NCI-H2081 (cell line): ENCODE data around the gene RASGRP4.
"Not testable (repeated sequence)": the region's sequence is repeated elsewhere in the genome, so short reads cannot be mapped to it uniquely, and the experiment has no call there.

ENCODE experiments used
- DNase-seq, 2 experiments: peaks; one replicate each; lab custom pipeline; 2025; lab: John Stamatoyannopoulos, UW

RASGRP4 gene

GRCh38 chr19:38417146-38417543, 8.9 kb downstream of the RASGRP4 start:
- DNase-seq: no peak

GRCh38 chr19:38413416-38413815, 12.6 kb downstream of the RASGRP4 start:
- no peak for DNase-seq

- DNase-seq: no peak
Measured at GRCh38 chr19:38412961-38413360, 13.1 kb downstream of the RASGRP4 start.

- DNase-seq: no peak
Measured at GRCh38 chr19:38412491-38412890, 13.5 kb downstream of the RASGRP4 start.

GRCh38 chr19:38411898-38412297, 14.1 kb downstream of the RASGRP4 start:
- not testable (repeated sequence) for DNase-seq

- no peak for DNase-seq
Measured at GRCh38 chr19:38411041-38411712, 14.8 kb downstream of the RASGRP4 start.

- not testable (repeated sequence) for DNase-seq
Measured at GRCh38 chr19:38410407-38410806, 15.6 kb downstream of the RASGRP4 start.

- no peak for DNase-seq
Measured at GRCh38 chr19:38409631-38410133, 16.3 kb downstream of the RASGRP4 start.

- no peak for DNase-seq
Measured at GRCh38 chr19:38405276-38405675, 20.7 kb downstream of the RASGRP4 start.

- no peak for DNase-seq
Measured at GRCh38 chr19:38404858-38405257, 21.2 kb downstream of the RASGRP4 start.

- DNase-seq: peak; percentile 96 to 97
Measured at GRCh38 chr19:38402967-38403674, 22.9 kb downstream of the RASGRP4 start, which contains the start of gene FAM98C. Gene FAM98C, plus strand, starts transcription at chr19:38403093. Its CDS starts 61 bp downstream, at chr19:38403154.

- no peak for DNase-seq
Measured at GRCh38 chr19:38402623-38402966, 23.4 kb downstream of the RASGRP4 start.

- no peak for DNase-seq
Measured at GRCh38 chr19:38401148-38401547, 24.9 kb downstream of the RASGRP4 start.

- DNase-seq: no peak
Measured at GRCh38 chr19:38400361-38400760, 25.7 kb downstream of the RASGRP4 start.

- no peak for DNase-seq
Measured at GRCh38 chr19:38399537-38399936, 26.5 kb downstream of the RASGRP4 start.

- no peak for DNase-seq
Measured at GRCh38 chr19:38399081-38399480, 26.9 kb downstream of the RASGRP4 start.

- DNase-seq: no peak
Measured at GRCh38 chr19:38395381-38396114, 30.5 kb downstream of the RASGRP4 start.

GRCh38 chr19:38394488-38394887, 31.5 kb downstream of the RASGRP4 start:
- DNase-seq: no peak

- DNase-seq: no peak
Measured at GRCh38 chr19:38392707-38393308, 33.2 kb downstream of the RASGRP4 start.

GRCh38 chr19:38391911-38392464, 34.0 kb downstream of the RASGRP4 start:
- DNase-seq: no peak

- DNase-seq: no peak
Measured at GRCh38 chr19:38389957-38390924, 35.8 kb downstream of the RASGRP4 start.
